Loucy (cell line): ENCODE results near the gene UGGT2.

ENCODE experiments used
- H2AFZ ChIP-seq: fragments of 200-600 bp; sonication (generic); 2 replicates; pipeline ENCODE4 v1.6.0; 2016; ENCODE audit warnings: antibody characterized with exemption, mild to moderate bottlenecking, low read length, moderate library complexity
- H3F3A ChIP-seq: fragments of 200-600 bp; 2 replicates; pipeline ENCODE4 v1.6.0; 2016; ENCODE audit warnings: antibody characterized with exemption, low read depth, mild to moderate bottlenecking
- H3K27me3 ChIP-seq: fragments of 200-600 bp; sonication (generic); 2 replicates; pipeline ENCODE4 v1.6.1; 2014; ENCODE audit warnings: low read length, mild to moderate bottlenecking; ENCODE audit not compliant: insufficient read depth, poor library complexity, severe bottlenecking
- H3K36me3 ChIP-seq: fragments of 200-600 bp; sonication (generic); 2 replicates; pipeline ENCODE4 v1.6.1; 2016; ENCODE audit warnings: low read length; ENCODE audit not compliant: insufficient read depth
- H3K4me1 ChIP-seq: fragments of 200-600 bp; sonication (generic); 2 replicates; pipeline ENCODE4 v1.5.1; 2014; ENCODE audit warnings: low read length, mild to moderate bottlenecking; ENCODE audit not compliant: insufficient read depth, poor library complexity, severe bottlenecking
- H3K4me2 ChIP-seq: fragments of 200-600 bp; sonication (generic); 2 replicates; pipeline ENCODE4 v1.6.0; 2014; ENCODE audit warnings: antibody characterized with exemption, low read length, low read depth, mild to moderate bottlenecking; ENCODE audit not compliant: poor library complexity, severe bottlenecking
- H3K4me3 ChIP-seq: fragments of 200-600 bp; sonication (generic); 2 replicates; pipeline ENCODE4 v1.5.1; 2014; ENCODE audit warnings: low read length, mild to moderate bottlenecking, mixed read lengths; ENCODE audit not compliant: poor library complexity, severe bottlenecking
- H3K79me2 ChIP-seq: fragments of 200-600 bp; sonication (generic); 2 replicates; pipeline ENCODE4 v1.6.1; 2014; ENCODE audit warnings: low read length; ENCODE audit not compliant: insufficient read depth
- H3K9ac ChIP-seq: fragments of 200-600 bp; sonication (generic); 2 replicates; pipeline ENCODE4 v1.6.0; 2014; ENCODE audit warnings: mild to moderate bottlenecking, low read depth, low read length, moderate library complexity; ENCODE audit not compliant: poor library complexity, severe bottlenecking
- H3K9me2 ChIP-seq: fragments of 200-600 bp; sonication (generic); replicated peaks from 2 replicates; pipeline ENCODE4 v1.6.1; 2016; ENCODE audit warnings: low read depth, low read length, mixed read lengths
- H3K9me3 ChIP-seq: fragments of 200-600 bp; sonication (generic); 2 replicates; pipeline ENCODE4 v1.6.1; 2014; ENCODE audit warnings: mild to moderate bottlenecking, antibody characterized with exemption, low read length, low read depth; ENCODE audit not compliant: insufficient read depth
- H4K20me1 ChIP-seq: fragments of 200-600 bp; sonication (generic); 2 replicates; pipeline ENCODE4 v1.6.0; 2014; ENCODE audit warnings: antibody characterized with exemption, low read length, mild to moderate bottlenecking; ENCODE audit not compliant: insufficient read depth, poor library complexity, severe bottlenecking
- CTCF ChIP-seq: fragments of 200-600 bp; sonication (generic); conservative IDR thresholded peaks from 2 replicates; pipeline ENCODE4 v1.5.1; 2014; ENCODE audit warnings: mild to moderate bottlenecking, antibody characterized with exemption, low read length
- EZH2phosphoT487 ChIP-seq: fragments of 200-600 bp; IDR thresholded peaks from 2 replicates; pipeline ENCODE4 v1.6.1; 2018; ENCODE audit warnings: antibody characterized with exemption, mild to moderate bottlenecking, moderate library complexity, borderline replicate concordance

The UGGT2 gene

GRCh38 chr13:95756072-95756471 is 297.1 kb downstream of the UGGT2 start:
- Histone ChIP-seq H3K36me3 (peaks cover 22% of the 10 kb centered on the region; the same call in 1 of the 2 replicates), H3K27me3 (no peaks in the 10 kb centered on the region), H3K4me1 (no peaks in the 10 kb centered on the region), H3K4me3 (no peak overlapping the region), H3F3A (no peaks in the 10 kb centered on the region), H3K79me2 (peaks cover 15% of the 10 kb centered on the region; the same call in 1 of the 2 replicates), H3K9ac (no peak overlapping the region), H3K9me3 (no peaks in the 10 kb centered on the region), H3K4me2 (no peak overlapping the region), H4K20me1 (no peaks in the 10 kb centered on the region), H2AFZ (no peak overlapping the region), H3K9me2 (no peaks in the 10 kb centered on the region)
- TF ChIP-seq CTCF: no peak
- TF ChIP-seq EZH2phosphoT487: no peak

- Histone ChIP-seq H4K20me1 (no peaks in the 10 kb centered on the region), H3K4me3 (no peak overlapping the region), H2AFZ (no peak overlapping the region), H3K79me2 (peaks cover 16% of the 10 kb centered on the region; the same call in 1 of the 2 replicates), H3K9me2 (no peaks in the 10 kb centered on the region), H3F3A (no peaks in the 10 kb centered on the region), H3K9ac (no peak overlapping the region), H3K27me3 (no peaks in the 10 kb centered on the region), H3K4me1 (no peaks in the 10 kb centered on the region), H3K9me3 (no peaks in the 10 kb centered on the region), H3K36me3 (peaks cover 6% of the 10 kb centered on the region; the same call in 1 of the 2 replicates), H3K4me2 (no peak overlapping the region)
- TF ChIP-seq EZH2phosphoT487 (no peak), CTCF (no peak)
These were observed 299.1 kb downstream of the UGGT2 start for GRCh38 chr13:95754069-95754468.

DNA sequence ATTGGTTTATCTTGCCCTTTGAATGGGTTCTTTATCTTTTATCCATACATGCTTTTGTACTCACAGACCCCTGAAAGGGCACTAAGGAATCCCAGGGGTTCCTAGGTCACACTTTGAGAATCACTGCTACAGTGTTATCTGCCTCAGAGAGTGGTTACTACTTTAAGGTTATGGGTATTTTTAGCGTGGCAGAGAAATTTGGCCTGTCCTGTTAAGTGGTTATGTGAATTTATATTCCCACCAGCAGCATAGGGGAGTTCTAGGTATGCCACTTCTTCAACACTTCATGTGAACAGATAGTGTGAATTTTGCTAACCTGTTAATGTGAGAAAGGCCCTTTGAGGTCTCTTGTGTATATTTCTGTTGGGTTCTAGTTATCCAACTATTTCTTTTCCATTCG is 300.5 kb downstream of the UGGT2 start:
- Histone ChIP-seq H3K9me2 (no peaks in the 10 kb centered on the region), H3K9ac (no peak overlapping the region), H3F3A (no peaks in the 10 kb centered on the region), H3K27me3 (no peaks in the 10 kb centered on the region), H3K79me2 (peaks cover 17% of the 10 kb centered on the region; the same call in 1 of the 2 replicates), H3K36me3 (no peaks in the 10 kb centered on the region; the same call in 1 of the 2 replicates), H3K9me3 (no peaks in the 10 kb centered on the region), H4K20me1 (no peaks in the 10 kb centered on the region), H2AFZ (no peak overlapping the region), H3K4me2 (no peak overlapping the region), H3K4me1 (no peaks in the 10 kb centered on the region), H3K4me3 (no peak overlapping the region)
- TF ChIP-seq EZH2phosphoT487: no peak
- TF ChIP-seq CTCF: no peak
